GM23338 (cell line): Measurements from ENCODE around the gene VWCE.

Experiments
- CREB1 ChIP-seq: fragments of 250-450 bp; sonication (Bioruptor Pico); IDR thresholded peaks from 2 replicates; pipeline ENCODE4 v1.5.0; 2020; ENCODE audit warnings: low read depth, mild to moderate bottlenecking, moderate library complexity
- CTCF ChIP-seq, 2 experiments: fragments of 200-600 bp in 1 of 2; sonication (generic) in 1 of 2; conservative IDR thresholded peaks; 2 replicates each; pipeline versions ENCODE4 v1.5.1 to v1.6.1; 2016 to 2017; ENCODE audit warnings: antibody characterized with exemption in 2 of 2, low read depth in 2 of 2, mild to moderate bottlenecking in 2 of 2, moderate library complexity in 1 of 2
- EZH2 ChIP-seq: fragments of 200-600 bp; sonication (generic); IDR thresholded peaks from one replicate; pipeline ENCODE4 v1.8.0; 2017; ENCODE audit warnings: antibody characterized with exemption, mild to moderate bottlenecking, low read depth; ENCODE audit not compliant: unreplicated experiment
- EZH2phosphoT487 ChIP-seq: fragments of 200-600 bp; sonication (generic); IDR thresholded peaks from one replicate; pipeline ENCODE4 v1.8.1; 2018; ENCODE audit warnings: antibody characterized with exemption; ENCODE audit not compliant: unreplicated experiment
- POLR2AphosphoS5 ChIP-seq: IDR thresholded peaks from 2 replicates; pipeline ENCODE4 v1.6.1; 2016; ENCODE audit warnings: antibody characterized with exemption, low read depth

DNA sequence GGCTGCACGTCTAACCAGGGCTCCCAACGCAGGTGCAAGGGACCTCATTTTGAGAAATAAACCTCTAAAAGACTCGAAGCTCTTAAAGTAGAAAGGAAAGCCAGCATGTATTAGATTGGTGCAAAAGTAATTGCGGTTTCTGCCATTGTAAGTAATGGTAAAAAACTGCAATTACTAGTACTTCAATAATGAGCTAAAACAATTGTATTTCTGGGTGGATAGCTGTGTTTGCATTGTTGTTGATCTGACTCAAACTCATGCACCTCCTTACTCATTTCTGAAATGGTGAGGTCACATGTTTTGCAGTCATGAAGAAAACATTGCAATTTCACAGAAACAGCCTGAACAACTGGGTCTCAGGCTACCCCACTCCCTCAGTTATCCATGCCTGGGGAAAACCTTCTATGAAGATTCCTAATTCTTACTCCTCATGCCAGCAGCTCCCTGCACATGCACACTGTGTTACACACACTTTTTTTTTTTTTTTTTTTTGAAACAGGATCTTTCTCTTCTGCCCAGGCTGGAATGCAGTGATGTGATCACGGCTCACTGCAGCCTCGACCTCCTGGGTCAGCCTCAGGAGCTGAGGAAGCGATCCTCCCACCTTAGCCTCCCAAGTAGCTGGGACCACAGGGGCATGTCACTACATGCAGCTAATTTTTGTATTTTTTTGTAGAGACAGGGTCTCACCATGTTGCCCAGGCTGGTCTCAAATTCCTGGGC lies 24.6 kb downstream of the VWCE start:
- no peak for TF ChIP-seq CTCF (conservative IDR thresholded peaks at IDR 0.05; ENCODE audit: low read depth in 2 of 2)
- TF ChIP-seq POLR2AphosphoS5, result no peak
- no peak for TF ChIP-seq EZH2
- no peak for TF ChIP-seq EZH2phosphoT487
- TF ChIP-seq CREB1 (CRISPR knock-in tag), result no peak
